T-helper 22 cell (primary cell): Measurements from ENCODE around the gene C21orf58.

Experiments used
- DNase-seq: peaks from one replicate; pipeline ENCODE4 v3.0.0-alpha.2; 2020; ENCODE audit warnings: low read depth

Gene C21orf58

DNA sequence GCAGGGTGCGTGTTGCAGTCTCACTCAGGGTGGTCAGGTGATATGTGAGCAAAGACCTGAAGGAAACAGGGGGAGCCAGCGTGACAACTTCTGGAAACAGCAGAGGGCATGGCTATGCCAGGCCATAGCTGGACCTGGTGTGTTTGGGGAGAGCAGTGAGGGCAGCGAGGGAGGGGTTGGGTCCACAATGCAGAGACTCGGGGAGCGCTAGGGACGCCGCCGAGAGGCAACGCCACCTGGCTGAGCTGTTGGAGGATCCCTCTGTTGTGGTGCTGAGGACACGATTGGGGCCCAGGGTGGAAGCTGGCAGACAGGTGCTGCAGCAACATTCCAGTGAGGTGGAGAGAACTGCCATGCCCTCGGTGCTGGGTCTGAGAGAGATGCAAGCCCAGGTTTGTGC is 68.5 kb downstream of the C21orf58 start:
- DNase-seq = no peak

GRCh38 chr21:46254208-46254975 is 69.3 kb downstream of the C21orf58 start:
- DNase-seq = no peak

- peak; percentile 32 for DNase-seq
Measured at GRCh38 chr21:46253610-46254124, 70.0 kb downstream of the C21orf58 start.

DNA sequence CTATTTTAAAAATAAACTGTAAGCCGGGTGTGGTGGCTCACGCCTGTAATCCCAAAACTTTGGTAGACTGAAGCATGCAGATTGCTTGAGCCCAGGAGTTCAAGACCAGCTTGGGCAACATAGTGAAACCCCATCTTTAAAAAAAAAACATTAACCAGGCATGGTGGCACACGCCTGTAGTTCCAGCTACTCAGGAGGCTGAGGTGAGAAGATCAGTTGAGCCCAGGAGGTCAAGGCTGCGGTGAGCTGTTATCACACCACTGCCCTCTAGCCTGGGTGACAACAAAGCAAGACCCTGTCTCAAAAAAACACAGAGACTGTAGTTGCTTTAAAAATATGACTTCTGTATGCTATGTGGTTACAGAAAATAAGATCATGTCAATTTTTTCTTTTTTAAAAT is 70.8 kb downstream of the C21orf58 start:
- DNase-seq = no peak
